ENCODE measurements around the gene NRTN. TPM values are rescaled to one million over a fixed set of nuclear protein-coding genes. Genes with fewer than 3 reads are reported as not detected.

Gene NRTN
- total RNA-seq, 1 donor from 2014 or later, result 2.8 TPM

- no peak for DNase-seq (ENCODE audit: low spot score in 2 of 2, unreplicated experiment in 2 of 2)
- Mint-ChIP-seq H3K36me3 (peaks cover 12% of the 10 kb centered on the region), H3K27me3 (ENCODE audit: low read depth) (peaks cover 1% of the 10 kb centered on the region), H3K4me1 (peaks cover 11% of the 10 kb centered on the region), H3K4me3 (no peak overlapping the region), H3K27ac (no peak overlapping the region), H3K9me3 (peaks cover 4% of the 10 kb centered on the region)
- TF ChIP-seq CTCF (IDR thresholded peaks at IDR 0.05; ENCODE audit: unreplicated experiment), result no peak
Measured at GRCh38 chr19:5793188-5793587, 11.7 kb upstream of the NRTN start.

- no peak for TF ChIP-seq CTCF (IDR thresholded peaks at IDR 0.05; ENCODE audit: unreplicated experiment)
- H3K27me3 Mint-ChIP-seq (ENCODE audit: low read depth), result peaks cover 4% of the 10 kb centered on the region
- H3K36me3 Mint-ChIP-seq, result peaks cover 4% of the 10 kb centered on the region
- peaks cover 5% of the 10 kb centered on the region for H3K4me1 Mint-ChIP-seq
- DNase-seq (ENCODE audit: low spot score in 2 of 2, unreplicated experiment in 2 of 2), result no peak
- no peak overlapping the region for H3K27ac Mint-ChIP-seq
- peaks cover 4% of the 10 kb centered on the region for H3K9me3 Mint-ChIP-seq
- H3K4me3 Mint-ChIP-seq, result no peak overlapping the region
Measured at GRCh38 chr19:5795382-5795919, 9.4 kb upstream of the NRTN start.

- Mint-ChIP-seq H3K4me1 (peaks cover 8% of the 10 kb centered on the region), H3K4me3 (no peak overlapping the region), H3K9me3 (no peaks in the 10 kb centered on the region), H3K36me3 (no peaks in the 10 kb centered on the region), H3K27me3 (ENCODE audit: low read depth) (peaks cover 9% of the 10 kb centered on the region), H3K27ac (no peak overlapping the region)
- no peak for DNase-seq (ENCODE audit: low spot score in 2 of 2, unreplicated experiment in 2 of 2)
- no peak for TF ChIP-seq CTCF (IDR thresholded peaks at IDR 0.05; ENCODE audit: unreplicated experiment)
Measured at GRCh38 chr19:5798244-5798643, 6.6 kb upstream of the NRTN start.

- no peak overlapping the region for H3K4me3 Mint-ChIP-seq
- no peak for TF ChIP-seq CTCF (IDR thresholded peaks at IDR 0.05; ENCODE audit: unreplicated experiment)
- no peaks in the 10 kb centered on the region for H3K9me3 Mint-ChIP-seq
- no peak for DNase-seq (ENCODE audit: low spot score in 2 of 2, unreplicated experiment in 2 of 2)
- peaks cover 18% of the 10 kb centered on the region for H3K4me1 Mint-ChIP-seq
- no peaks in the 10 kb centered on the region for H3K36me3 Mint-ChIP-seq
- H3K27me3 Mint-ChIP-seq (ENCODE audit: low read depth), result peaks cover 21% of the 10 kb centered on the region
- no peak overlapping the region for H3K27ac Mint-ChIP-seq
Measured at GRCh38 chr19:5799247-5800241, 5.3 kb upstream of the NRTN start.

GRCh38 chr19:5800361-5801270 is 4.3 kb upstream of the NRTN start:
- Mint-ChIP-seq H3K27ac (no peak overlapping the region), H3K4me3 (no peak overlapping the region), H3K36me3 (no peaks in the 10 kb centered on the region), H3K27me3 (ENCODE audit: low read depth) (peaks cover 26% of the 10 kb centered on the region), H3K4me1 (peaks cover 18% of the 10 kb centered on the region), H3K9me3 (no peaks in the 10 kb centered on the region)
- no peak for DNase-seq (ENCODE audit: low spot score in 2 of 2, unreplicated experiment in 2 of 2)
- no peak for TF ChIP-seq CTCF (IDR thresholded peaks at IDR 0.05; ENCODE audit: unreplicated experiment)

Data from mesothelial cell of epicardium (in vitro differentiated cells).